Stimulated activated CD4-positive, alpha-beta T cell treated with anti-CD3 and anti-CD28 coated beads, Interleukin-2, amount 100 ng/mL, for 48 hours (primary cell): Measurements from ENCODE around the gene CCDC192.
"Not testable (repeated sequence)": the region's sequence is repeated elsewhere in the genome, so short reads cannot be mapped to it uniquely, and the experiment has no call there.

Source experiments
- DNase-seq, 2 donors: peaks; one replicate each; pipeline ENCODE4 v3.0.0-alpha.2; 2020

CCDC192 gene, protein sequence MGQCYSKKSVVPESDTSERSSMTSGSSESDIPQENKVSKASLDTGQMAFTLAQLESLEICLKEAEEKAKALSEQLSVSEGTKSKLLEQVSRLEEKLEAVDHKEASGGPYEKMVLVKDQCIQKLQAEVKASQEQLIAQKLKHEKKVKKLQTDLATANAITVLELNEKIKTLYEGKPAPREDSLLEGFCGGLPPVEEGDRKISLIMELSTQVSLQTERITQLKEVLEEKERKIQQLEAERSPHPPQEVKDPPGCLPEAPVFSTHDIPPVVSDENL

DNA sequence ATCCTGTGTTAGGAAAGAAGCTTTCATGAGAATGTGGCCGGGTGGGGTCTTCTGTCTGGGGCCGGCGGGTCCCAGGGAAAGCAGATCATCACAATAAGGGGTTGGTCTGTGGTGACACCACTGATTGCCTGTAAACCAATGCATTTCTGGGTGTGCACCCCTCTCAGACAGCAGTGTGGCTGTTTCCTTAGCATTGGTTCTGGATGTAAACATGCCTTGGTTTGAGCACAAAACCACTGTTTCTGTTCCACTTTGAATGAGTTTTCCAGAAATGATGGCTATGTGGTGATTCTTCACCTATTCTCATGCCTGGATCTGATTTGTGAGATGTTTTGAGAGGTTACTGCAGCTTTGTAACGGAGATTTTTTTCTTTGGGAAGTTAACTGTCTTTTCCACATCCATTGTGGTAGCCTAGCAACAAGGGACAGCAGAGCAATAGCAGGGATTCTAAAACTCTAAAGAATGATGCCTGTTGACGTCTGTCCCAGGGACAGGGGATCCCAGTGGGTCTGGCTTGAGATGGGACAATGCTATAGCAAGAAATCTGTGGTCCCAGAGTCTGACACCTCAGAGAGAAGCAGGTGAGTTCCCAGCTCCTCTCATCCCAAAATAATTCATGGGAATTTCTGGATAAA, at the start of gene CCDC192:
Gene CCDC192 (plus strand): TSS at position 466 of the 636 bp plus-strand sequence. CDS start 55 bp downstream, at position 521.
- DNase-seq: no peak

DNA sequence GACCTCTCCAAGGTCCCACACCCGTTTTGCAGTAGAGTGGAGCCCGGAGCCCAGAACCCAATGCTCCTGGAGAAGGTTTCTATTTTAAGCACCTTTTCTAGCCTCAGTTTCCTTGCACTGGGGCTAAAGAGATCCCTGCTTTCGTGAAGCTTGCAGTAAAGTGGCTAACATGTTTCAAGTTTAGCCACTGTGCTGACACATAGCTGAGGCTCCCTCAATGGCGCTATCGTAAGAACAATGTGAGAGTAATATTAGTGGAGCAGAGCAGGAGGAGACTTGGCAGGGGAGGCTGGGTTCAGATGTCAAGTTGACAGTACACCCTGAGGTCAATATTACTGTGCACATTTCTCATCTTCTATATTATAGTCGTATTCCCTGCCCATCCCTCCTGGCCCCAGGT, 46.4 kb upstream of the CCDC192 start:
- DNase-seq: no peak

DNA sequence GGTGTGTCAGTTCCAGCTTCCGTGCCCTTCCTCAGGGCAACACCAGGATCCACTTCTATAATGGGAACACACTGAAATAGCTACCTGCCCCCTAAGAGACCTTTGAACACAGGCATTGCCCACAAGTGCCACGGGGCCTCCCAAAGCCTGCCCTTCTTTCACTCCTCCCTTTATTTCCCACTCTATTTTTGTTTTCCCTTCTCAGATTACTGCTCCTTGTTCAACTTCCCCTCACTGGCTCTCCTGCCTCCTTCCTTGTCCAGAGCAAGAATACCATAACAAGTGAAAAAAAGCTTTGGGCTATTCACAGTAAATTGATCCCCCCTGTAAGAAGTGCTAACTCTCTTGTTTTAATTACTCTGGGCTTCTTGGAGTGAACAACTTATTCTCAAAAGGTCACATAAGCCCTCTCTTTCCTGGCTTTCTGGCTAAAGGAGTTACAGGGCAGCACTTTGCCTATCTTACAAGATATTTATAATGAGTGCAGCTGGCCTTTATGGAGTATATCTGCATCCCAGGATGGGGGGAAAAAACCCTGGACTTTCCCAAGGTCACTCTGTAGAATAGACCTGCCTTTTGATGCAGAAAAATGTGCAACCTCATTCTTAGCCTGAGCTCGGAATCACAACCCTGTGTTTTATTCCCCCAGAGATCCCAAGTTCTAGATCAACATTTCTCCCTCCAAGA, 43.0 kb upstream of the CCDC192 start:
- no peak for DNase-seq

DNA sequence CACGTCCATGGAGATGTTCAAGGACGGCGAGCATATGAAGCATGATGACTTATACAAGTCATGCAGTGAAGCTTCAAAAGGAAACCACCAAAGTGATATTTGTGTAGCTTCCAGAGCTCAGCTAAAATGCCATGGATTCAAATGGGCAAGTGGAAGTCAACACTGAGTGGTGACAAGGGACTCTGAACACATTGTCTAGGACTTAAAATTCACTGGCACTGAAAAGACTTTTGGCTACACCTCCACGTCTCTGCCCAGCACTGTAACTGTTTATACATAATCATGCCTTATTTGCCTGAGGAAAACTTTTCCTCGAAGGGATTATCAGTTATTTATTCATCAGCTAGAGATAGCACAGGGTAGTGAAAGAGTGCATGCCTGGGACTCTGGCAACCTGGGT, 39.1 kb upstream of the CCDC192 start:
- DNase-seq: no peak

DNA sequence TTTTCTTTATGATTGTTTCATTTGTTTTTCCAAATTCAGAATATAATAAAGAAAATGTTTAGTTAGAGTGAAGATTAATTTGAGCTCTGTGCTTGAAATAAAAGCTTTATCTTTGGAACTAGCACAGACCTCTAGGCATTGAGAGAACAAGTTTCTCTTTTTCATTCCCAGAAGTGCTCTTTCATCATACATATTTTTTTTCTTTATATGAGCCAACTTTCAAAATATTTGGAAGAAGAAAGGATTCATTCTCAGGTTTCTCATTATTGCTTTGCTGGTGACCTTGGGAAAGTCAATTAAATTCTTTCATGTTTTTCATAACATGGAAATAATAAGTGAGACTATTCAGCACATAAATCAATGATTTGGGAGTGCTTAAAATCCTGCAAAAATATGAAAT, 37.5 kb upstream of the CCDC192 start:
- no peak for DNase-seq

DNA sequence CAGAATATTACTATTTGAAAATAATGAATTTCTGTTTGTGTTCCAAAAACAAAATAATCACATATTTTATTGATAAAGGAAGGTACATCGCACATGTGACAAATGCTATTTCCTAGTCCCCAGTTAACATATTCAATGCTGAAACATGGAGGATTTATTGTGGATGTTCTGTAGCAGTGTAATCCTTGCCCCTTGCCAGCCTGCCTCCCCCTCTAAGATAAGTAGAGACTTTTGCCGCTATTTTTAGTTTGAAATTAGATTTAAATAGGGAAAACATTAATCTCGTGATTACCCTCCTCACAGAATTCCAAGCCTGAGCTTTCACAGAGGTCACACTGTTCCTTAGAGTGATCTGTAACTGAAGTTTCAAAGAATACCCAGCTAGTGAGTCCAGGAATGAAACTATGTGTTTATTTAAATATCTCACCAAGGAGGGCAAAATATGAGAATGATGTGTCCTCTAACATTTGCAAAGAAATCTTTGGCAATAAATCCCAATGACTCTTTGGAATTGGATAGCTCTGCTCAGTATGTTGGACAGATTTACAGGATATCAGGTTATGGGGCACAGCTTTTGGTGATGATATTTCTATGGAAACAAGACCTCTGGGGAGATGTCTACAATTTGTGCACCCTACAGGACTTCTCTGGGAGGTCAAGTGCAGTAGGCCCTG, 37.0 kb upstream of the CCDC192 start:
- no peak for DNase-seq

DNA sequence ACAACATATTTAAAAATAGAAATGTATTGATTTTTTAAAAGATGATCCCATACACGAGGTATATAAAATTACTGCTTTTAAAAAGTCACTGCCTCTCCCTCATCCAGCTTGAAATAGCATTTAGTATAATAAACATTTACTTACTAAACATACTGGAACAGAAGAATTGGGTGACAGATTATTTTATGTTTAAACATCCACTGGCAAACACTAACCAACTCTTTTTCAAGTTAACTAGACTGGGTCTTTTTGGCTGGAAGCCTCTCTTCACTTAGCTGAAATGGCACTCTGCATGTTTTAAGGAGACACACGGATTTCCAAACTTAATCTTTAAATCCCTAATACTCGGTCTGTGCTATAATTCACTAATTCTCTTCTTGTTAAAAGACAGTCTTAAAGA, 35.3 kb upstream of the CCDC192 start:
- no peak for DNase-seq

DNA sequence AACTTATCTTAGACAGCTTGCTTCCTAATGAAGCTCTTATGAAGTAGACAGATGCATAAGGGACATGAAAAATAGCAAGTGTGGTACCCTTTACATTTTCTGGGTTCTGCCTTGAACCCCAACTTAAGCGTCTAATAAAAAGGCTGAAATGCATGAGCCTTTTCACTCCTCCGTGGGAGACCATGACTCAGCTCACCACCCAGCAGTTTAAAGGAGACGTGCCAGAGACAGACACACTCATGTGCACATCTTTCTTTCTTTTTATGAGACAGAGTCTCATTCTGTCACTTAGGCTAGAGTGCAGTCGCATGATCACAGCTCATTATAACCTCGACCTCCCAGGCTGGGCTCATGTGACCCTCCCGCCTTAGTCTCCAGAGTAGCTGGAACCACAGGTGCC, 32.0 kb upstream of the CCDC192 start:
- DNase-seq: no peak

DNA sequence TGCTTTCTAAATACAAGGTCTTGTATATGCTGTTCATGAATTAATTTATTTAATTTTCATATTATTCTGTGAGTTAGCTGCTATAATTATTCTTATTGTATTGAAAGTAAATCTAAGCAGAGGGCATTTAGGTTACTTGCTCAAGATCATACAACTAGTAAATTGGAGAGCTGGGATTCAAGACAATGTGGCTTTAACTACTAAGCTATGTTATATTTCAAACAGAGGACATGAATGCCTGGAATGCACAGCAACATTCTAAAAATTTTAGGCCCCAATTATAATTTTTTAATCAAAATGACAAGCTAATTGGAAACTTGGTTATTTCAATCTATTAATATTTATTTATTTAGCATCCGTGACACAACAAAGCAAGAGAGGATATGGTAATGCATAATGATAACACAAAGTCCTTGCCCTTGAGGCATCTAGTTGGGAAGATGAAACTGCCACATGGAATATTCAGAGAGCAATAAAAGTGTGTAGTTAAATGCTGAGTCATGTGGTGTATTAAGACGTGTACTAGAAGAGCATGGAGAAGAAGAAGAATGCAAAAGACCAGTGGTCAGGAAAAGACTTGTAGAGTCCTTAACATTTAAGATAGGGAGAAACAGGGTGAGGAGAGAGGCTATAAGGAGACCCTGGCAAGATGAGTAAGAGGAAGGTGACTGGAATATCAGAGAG, 29.9 kb upstream of the CCDC192 start:
- no peak for DNase-seq

DNA sequence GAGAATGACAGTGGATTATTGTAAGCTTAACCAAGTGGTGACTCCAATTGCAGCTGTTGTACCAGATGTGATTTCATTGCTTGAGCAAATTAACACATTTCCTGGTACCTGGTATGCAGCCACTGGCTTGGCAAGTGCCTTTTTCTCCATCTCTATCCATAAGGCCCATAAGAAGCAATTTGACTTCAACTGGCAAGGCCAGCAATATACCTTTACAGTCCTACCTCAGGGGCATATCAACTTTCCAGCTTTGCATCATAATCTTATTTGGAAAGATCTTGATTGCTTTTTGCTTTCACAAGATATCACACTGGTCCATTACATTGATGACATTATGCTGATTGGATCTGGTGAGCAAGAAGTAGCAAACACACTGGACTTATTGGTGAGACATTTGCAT, 26.2 kb upstream of the CCDC192 start:
- DNase-seq: not testable (repeated sequence)

DNA sequence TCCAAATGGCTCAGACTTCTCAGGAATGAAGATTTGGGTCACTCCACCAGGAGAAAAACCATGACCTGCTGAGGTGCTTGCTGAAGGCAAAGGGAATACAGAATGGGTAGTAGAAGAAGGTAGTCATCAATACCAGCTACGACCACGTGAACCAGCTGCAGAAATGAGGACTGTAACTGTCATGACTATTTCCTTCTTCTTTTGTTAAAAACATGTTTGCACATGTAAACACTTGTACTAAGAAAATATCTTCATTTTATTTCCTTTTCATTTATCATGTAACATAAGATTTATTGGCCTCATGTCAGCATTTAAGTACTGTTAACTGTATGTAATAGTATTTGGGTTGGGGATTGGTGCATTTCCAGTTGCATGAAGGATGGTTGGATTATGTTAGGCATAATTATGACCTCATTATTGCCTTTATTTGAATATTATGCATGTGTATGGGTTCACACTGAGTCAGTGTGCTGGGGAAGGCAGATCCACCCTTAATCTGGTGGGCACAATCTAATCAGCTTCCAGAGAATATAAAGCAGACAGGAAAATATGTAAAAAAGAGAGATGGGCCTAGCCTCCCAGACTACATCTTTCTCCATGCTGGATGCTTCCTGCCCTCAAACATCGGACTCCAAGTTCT, 23.4 kb upstream of the CCDC192 start:
- not testable (repeated sequence) for DNase-seq

DNA sequence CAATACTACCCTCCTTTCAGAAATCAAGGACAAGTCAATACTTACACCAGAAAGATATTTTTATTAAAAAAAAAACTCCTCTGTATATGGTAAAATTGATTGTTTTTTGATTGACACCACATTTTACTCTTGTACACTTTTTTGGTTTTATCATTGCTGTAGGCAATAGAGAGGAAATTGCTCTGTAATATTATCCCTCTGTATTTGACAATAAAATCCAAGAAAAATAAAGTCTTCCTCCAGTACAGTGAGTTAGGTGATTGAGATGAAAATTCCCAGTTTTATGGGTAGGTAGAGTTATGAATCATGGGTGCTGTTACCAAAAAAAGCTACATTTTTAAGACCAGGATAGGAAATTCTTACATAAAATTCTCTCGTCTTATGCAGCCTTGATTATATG, 22.6 kb upstream of the CCDC192 start:
- no peak for DNase-seq

DNA sequence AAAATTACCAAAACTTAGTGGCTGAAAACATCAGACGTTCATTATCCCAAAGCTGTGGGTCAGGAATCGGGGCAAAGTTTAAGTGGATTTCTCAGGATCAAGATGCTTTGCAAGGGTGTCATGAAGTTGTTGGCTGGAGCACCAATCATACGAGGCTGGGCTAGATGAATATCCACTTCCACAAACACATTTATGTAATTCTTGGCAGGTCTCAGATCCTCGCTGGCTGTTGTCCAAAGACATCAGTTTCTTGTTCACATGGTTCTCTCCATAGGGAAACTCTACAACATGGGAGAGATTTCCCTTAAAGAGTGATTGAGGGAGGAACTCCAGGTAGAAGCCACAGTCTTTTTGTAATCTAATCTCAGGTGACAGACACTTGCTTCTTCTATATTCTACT, 20.2 kb upstream of the CCDC192 start:
- DNase-seq: no peak

DNA sequence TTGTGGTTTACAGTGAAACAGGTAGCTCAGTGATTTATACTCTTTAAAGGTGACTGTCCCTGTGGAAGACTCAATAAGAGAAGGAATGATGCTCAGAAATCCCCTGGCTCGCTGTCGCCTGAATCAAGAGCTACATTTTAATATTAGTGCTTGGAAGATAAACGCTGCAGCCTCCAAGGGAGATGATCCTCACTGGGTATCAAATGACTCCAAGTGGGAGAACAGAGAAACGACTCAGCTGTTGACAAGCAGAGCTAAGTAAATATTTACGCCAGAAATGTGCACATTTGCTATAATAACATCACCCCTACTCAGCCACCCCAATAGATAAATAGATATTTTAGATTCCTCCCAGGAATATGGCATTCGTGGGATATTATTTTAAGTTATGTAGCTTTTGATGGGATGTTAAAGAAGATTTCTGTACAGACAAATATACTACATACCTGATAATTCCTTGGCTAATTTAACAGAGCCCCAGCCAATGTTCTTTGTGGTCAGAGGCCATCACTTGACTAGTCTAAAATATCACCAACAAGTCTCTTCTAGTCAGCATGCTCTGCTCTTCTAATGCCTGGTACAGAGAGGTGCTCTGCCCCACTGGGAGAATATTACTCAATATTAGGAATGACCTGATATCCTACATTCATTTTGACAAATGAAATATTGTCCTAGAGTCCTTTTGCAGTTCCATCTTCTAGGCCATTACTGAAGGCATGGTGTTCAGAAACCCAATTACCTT, 18.3 kb upstream of the CCDC192 start:
- no peak for DNase-seq

DNA sequence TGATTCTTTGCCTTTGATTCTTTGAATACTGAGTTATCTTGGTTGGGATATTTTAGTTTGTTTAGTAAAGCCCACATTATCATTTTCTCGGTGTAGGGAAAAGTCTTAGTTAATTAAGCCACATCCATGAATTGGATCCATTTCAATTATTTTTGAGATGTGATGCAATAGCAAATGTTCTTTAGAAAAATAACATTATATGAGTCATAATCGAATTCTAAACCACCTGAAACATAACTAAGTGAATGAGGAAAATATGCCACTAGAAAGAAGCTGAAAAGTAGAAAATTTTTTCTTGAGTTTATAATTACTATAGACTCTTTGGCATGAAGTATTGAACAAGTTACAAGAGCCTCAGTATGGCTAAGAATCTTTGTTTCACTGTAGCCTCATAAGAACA, 17.5 kb upstream of the CCDC192 start:
- DNase-seq: no peak

DNA sequence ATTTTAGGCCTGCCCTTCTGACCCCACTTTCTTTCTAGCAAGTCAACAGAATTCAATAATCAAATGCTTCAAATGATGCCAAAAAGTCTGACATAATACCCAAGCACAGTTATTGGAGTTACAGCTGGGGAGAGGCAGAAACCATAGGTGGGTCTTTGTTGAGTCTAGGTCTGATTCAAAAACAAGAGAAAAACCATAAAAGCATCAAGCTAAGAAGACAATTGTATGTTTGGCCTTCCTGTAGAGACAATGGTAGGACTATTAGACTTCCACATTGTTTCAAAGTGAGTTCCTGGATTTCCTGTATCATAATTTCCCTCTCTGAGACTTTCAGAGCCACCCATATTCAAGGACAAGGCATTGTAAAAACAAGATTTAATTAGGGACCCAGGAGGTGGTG, 16.8 kb upstream of the CCDC192 start:
- DNase-seq: no peak

DNA sequence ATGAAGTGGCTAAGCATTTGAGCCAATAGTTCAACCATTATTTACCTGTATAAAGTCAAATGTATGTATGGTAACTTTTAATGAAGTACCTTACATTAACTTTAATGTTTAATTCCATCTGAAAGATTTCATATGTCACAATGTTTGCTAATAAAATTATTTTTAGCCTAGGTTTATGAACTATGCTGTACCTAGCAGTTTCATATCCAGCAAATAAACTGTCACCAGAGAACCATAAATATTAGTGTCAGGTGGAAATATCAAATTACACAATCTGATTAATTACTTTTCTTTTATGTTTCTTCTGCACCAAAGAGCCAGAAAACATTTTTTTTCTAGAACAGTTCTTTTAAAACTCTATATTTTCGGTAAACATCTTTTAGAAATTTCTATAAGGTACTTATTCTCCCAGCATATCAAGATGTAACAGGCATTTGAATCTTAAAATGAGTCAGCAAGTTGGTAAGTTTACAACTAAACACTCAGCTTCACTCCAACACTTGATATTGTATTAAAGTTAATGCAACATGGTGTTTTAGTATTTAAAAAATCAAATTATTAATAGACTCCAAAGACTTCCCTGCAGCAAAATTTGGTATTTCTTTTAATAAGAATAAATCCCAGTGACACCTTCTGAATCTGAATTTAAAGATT, 8.5 kb upstream of the CCDC192 start:
- DNase-seq: no peak

DNA sequence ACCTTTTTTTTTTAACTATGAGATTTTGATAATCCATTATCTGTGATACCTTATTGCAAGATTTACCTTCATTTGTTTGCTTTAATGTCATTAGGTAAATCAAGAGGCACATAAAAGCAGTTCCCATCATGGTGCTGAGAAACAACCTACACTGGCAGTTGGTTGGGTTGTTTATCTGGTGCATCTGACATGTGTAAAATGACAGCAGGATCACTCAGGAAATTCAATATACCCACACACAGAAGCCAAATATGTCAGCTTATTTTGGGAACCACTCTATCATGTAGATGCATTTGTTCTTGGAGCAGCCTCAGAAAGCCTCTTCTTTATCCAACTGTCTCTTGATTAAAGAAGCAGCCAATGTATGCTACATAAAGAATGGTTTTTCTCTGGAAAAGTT, 7.8 kb upstream of the CCDC192 start:
- no peak for DNase-seq

DNA sequence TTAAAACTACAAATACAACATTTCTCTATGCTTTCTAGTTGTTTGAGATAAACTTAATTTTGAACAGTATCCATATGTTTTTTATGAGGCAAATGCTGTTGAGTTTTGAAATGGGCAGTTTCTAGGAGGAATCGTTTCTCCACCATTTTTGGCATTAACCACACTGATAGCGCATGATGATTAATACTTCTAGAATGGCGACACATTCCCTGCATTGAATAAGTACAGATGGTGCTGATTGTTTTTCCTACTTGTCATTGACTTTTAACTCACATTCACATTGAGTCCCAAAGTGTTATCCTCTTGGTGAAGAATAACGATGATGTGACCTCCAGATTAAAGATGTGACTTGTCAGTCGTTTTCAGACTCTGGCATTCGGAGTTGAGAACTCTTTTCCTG, 6.5 kb upstream of the CCDC192 start:
- DNase-seq: no peak

DNA sequence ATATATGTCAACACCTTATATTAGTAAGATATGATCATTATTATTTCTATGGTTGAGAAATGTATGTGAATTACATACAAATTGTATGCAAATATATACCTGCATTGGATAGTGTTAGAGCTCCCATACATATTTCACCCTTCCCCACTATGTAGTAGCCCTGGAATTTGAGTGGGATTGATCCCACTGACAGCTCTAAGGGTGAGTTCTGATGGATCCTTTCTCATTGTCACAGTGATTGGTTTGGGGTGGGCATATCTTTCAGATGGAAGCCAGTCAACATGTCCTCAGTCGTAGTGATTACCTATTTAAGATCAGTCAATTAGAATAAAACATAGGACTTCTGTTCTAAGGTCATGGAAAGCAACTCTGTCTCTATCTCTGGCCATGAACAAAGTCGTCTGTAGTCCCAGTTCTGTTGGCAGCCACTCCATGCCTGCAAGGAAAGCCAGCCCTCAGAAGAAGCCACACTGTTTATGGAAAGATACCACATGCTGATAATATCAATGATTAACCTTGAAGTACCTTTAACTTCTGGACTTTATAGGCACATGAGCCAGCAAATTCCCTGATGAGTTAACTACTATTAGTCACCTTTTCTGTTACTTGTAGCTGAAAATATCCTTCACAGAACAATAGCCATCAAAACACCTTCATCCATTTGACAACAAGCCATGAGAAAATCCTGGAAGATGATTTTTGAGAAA, 5.1 kb upstream of the CCDC192 start:
- no peak for DNase-seq

DNA sequence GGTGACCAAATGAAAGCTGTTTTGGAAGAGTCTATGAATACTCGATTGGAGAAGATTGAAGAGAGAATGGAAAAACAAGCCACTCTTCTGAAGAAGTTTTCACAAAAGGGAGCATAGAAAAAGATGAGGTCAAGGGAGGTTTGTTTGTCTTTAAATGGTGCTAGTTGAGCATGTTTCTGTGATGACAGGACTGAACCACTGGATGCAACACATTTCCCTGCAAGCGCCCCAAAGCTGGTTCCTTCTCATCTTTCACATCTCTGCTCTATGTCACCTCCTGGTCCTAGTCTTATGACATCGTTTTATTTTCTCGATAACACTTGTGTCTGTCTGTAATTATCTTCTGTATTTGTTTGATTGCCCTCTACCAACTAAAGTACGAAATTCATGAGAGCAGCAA, 3.8 kb upstream of the CCDC192 start:
- DNase-seq: no peak
